ENCODE measurements around the gene CEP19.
A peak's percentile ranks its signal among the peaks of the same experiment; 100 is the strongest.
"Not testable (repeated sequence)": the region's sequence is repeated elsewhere in the genome, so short reads cannot be mapped to it uniquely, and the experiment has no call there.

Gene CEP19, protein sequence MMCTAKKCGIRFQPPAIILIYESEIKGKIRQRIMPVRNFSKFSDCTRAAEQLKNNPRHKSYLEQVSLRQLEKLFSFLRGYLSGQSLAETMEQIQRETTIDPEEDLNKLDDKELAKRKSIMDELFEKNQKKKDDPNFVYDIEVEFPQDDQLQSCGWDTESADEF
- total RNA-seq: 5.8 to 27.4 (median 10.4) reads per million in 3 experiments

DNA sequence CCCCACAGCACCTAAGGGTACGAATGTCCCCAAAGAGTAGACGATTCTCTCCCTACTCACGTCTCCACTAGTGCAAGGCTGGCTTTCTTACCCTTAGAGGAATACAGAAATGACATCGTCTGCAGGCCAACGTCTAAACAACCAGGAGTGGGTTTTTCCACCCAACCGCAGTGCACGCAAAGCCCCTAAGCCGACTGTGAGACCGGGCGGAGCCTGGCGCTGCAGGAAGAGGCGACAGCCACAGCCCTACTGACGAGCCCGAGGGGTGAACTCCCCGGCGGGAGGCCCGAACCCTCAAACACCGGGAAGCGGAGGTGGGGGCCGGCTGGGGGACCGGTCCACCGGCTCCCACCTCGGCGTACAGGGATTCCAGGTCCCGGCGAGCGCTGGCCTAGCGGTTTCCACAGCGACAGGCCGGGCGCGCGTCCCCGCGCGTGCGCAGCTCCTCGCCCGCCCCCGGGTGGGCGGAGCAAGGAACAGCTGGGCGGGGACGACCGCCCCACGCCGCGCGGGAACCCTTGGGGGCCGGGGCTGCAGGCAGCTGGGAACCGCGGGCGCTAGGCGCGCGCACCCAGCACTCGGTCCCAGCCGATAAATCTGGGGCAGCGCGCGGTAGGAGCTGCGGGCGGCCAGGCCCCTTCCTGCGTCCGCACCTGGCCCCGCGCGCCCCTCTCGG, at the start of gene CEP19, which contains the start of gene PIGX:
Gene CEP19 (minus strand): TSS at position 413 of the 676 bp plus-strand sequence. CDS start 3,593 bp downstream, outside the sequence.
Gene PIGX (plus strand): TSS at position 540 of the 676 bp plus-strand sequence.
- DNase-seq: peak; percentile 97

GRCh38 chr3:196757876-196758739, 46.1 kb upstream of the CEP19 start:
- no peak for DNase-seq

DNA sequence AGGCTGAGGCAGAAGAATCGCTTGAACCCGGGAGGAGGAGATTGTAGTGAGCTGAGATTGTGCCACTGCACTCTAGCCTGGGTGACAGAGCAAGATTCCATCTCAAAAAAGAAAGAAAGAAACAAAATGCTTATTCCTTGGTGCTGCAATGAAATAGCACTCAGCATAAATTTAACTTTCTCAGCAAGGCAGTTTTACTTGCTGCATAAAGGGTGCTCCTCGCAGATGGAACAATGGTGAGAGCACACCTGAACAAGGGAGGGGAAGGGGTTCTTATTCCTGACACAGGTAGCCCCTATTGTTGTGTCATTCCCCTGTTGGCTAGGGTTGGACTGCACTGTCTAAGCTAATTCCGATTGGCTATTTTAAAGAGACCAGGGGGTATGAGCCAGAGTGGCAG, 44.7 kb upstream of the CEP19 start:
- DNase-seq: no peak

- DNase-seq: no peak
These were observed 42.3 kb upstream of the CEP19 start for GRCh38 chr3:196754091-196754981.

- DNase-seq: no peak
These were observed 41.2 kb upstream of the CEP19 start for GRCh38 chr3:196753201-196753600.

DNA sequence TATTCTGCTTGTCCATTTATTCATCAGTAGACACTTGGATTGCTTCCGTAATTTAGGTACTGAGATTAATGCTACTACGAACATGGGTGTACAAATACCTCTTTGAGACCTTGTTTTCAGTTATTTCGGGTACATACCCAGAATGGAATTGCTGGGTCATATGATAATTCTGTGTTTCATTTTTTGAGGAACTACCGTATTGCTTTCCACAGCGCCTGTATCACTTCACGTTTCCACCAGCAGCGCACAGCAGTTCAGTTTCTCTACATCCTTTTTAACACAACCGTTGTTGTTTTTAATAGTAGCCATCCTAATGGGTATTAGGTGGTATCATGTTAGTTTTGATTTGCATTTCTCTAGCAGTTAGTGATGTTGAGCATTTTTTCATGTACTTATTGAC, 37.1 kb upstream of the CEP19 start:
- DNase-seq: no peak

GRCh38 chr3:196743569-196743968, 31.5 kb upstream of the CEP19 start:
- not testable (repeated sequence) for DNase-seq

- DNase-seq: no peak
These were observed 29.3 kb upstream of the CEP19 start for GRCh38 chr3:196741249-196741889.

DNA sequence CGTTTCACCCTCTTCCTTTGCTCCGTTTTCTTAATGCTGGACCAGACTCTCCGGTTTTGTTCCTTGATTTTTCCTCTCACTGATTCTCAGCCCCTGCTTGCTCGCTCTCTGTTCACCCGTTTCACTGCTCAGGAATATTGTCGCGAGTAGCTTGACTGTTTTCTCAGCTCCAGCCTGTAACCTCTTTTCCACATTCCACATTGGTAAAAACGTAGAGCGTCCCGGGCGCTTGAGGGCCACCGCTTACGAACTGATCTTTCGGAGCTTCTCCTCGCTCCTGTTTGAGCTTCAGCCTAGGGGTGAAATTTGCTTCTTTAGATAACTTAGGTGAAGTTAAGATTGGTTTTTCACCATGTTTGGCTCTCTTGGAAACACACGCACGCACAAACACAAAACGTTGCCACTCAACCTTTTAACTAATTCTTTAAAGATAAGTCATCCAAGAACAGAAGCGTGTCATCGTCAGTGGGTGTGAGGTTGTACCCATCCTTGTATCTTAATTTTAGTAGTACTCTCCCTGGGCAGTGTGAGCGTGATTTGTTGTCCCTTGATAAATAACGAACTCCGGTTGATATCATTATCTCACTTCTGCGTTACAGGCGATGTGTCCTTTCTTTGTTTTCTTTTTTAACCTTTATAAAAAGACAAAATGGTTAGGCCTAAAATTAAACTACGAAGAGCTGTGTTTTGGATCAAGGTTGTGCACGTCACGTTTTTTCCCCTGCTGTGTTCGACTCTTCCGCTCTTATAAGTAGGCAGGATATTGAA, 28.6 kb upstream of the CEP19 start:
- DNase-seq: peak; percentile 57

- peak; percentile 85 for DNase-seq
These were observed 27.8 kb upstream of the CEP19 start, which contains the start of gene PAK2 for GRCh38 chr3:196739671-196740480. Gene PAK2, plus strand, starts transcription at chr3:196739857. Its CDS starts 42,790 bp downstream, at chr3:196782647.

DNA sequence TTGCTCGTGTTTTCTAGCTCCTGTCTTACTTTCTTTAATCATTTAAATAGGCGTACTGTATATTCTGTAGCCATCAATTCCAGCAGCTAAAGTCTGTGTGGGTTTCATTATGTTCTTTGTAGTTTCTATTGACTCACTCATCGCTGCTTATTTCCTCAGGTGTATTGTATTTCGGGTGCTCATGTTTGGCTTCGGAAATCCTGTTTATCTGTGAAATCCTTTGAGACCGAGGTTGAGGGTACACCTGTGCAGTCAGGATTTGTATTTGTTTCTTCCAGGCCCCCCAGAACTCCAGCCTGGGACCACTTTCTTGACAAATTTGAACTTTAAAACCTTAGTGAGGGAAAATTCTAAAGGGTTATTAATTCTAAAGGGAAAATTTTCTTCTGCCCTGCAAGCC, 25.6 kb upstream of the CEP19 start:
- DNase-seq: no peak

- no peak for DNase-seq
These were observed 24.8 kb upstream of the CEP19 start for GRCh38 chr3:196736670-196737374.

DNA sequence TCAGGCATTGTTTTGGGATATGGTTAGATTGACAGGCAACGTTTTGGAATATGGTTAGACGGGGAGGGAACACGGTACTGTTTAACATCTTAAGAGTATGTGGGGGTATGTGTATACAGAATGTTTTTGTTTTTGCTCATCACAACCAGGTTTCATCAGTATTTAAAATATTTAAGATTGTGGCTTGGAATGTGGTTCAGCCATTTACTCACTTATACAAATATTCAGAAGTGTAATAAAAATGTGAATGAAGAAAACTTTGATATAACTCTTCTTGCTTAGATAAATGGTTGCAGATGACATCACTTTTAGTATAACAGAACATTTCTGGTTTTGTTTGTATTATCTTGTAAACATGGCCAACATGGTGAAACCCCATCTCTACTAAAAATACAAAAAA, 23.7 kb upstream of the CEP19 start:
- no peak for DNase-seq

DNA sequence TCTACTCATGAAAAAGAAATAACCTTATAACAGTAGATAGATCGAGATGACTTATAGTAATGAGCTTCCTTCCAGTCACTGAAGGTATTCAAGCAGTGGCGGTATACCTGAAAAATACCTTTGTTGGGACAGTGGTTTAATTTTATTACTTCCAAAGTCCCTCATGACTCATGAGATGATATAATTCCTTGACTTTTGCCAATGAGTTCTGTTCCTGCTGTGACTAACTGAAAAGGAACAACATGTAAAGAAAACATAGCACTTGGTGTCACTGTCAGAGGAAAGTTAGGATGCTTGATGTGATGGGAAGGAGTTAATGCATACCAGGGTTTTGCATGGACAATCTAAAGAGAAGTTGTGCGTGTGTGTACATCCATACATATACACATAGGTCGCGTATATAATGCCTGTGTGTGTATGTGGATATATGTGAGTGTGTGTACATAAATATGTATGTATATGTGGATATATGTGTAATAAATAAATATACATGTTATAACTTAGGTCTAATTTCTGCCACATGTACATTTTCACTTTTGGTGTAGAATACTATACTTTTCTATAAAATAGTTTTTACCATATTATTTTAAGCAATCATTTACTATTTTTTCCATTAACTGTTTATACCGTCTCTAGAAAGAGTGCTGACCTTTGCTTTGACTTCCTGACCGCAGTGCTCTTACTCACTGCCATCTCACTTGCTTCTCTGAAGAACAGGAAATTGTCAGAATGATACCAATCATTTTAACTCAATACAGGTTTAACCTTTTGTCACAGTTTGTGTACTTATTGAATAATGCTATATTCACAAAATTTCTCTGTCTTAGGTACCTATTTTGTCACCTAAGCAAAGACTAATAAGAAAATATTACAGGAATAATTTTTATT, 15.0 kb upstream of the CEP19 start:
- no peak for DNase-seq

DNA sequence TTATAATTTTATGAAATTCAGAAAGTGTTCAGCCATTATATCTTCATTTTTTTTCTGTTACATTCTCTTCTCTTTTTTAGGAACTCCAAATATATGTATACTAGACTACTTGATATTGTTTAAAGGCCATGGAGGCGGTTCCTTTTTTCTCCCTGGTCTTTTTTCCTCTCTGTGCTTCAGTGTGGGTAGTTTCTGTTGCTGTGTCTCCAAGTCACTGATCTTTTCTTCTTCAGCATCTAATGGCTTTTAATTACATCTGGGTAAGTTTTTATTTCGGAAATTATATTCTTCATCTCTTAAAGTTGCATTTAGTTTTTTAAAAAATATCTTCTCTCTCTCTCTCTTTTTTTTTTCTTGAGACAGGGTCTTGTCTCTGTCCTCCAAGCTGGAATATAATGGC, 9.0 kb upstream of the CEP19 start:
- DNase-seq: no peak

DNA sequence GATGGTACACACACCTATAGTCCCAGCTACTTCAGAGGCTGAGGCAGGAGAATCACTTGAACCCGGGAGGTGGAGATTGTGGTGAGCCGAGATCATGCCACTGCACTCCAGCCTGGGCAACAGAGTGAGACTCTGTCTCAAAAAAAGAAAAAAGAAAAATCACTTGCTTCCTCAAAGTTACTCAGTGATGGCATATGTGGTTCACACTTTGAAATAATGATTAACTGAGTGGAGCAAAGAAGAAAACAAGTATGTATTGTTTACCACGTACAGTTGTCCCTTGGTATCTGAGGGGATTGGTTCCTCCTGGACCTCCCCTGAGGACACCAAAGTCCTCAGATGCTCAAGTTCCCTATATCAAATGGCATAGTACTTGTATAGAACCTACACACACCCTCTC, 5.1 kb upstream of the CEP19 start:
- not testable (repeated sequence) for DNase-seq

DNA sequence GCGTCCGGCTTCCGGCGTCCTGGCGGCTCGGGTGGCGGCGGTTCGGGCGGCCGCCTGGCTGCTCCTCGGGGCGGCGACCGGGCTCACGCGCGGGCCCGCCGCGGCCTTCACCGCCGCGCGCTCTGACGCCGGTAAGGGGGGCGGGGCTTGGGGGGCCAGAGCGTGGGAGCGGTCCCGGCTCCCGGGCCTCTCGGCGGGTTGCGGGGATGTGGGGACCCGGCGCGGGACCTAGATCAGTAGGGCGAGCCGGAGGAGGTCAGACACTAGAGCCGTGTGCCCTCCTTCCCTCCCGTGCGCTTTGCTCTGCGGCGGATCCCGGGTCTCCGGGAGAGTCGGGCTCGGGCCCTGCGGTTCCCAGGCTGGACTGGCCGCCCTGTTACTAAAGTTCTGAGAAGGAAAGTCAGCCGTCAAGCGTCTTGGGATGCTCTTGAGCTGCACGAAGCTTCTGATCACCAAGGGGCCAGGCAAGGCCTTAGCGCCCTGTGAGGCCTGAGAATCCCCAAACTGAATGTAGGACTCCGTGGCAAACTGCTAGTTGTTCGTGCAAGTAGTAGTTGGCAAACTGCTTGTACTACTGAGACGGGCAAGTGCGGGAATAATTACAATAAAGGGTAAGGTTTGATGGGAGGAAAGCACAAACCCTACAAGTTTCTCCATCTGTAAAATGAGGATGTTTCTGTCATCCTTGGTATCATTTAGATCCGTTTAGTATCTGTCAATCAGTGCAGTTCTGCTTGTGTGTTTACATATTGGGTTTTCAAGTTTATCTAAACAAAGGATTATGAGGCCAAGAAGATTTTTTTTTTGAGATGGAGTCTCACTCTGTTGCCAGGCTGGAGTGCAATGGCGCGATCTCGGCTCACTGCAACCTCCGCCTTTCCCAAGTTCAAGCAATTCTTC, 714 bp upstream of the CEP19 start:
- no peak for DNase-seq
